CD8-positive, alpha-beta memory T cell (primary cell): Measurements from ENCODE around the gene HS3ST1. TPM values are rescaled to one million over a fixed set of nuclear protein-coding genes. Genes with fewer than 3 reads are reported as not detected.

Source experiments
- CTCF ChIA-PET: fragments of 350-600 bp; sonication (Branson Sonifier 250); formaldehyde crosslinking; loops from one replicate; lab custom pipeline; 2021; ENCODE audit warnings: antibody characterized with exemption; lab: Charles Lee
- POLR2A ChIA-PET: fragments of 350-600 bp; sonication (Branson Sonifier 250); formaldehyde crosslinking; loops from one replicate; lab custom pipeline; 2021; ENCODE audit warnings: antibody characterized with exemption; lab: Charles Lee
- DNase-seq, 5 donors: peaks; one replicate each; pipeline versions ENCODE4 v3.0.0 to v3.0.0-alpha.2; 2020 to 2022; ENCODE audit warnings: mixed read lengths in 1 of 5
- H3K27ac ChIP-seq: one replicate; pipeline ENCODE4 v1.7.0; 2013; ENCODE audit warnings: low read depth, mild to moderate bottlenecking, low read length, moderate library complexity
- H3K27me3 ChIP-seq: 2 replicates; pipeline ENCODE4 v1.7.0; 2013; ENCODE audit warnings: low read length, mild to moderate bottlenecking; ENCODE audit not compliant: insufficient read depth, poor library complexity, severe bottlenecking
- H3K36me3 ChIP-seq: 2 replicates; pipeline ENCODE4 v1.7.0; 2013; ENCODE audit warnings: mild to moderate bottlenecking, low read length, moderate library complexity; ENCODE audit not compliant: insufficient read depth
- H3K4me1 ChIP-seq: 2 replicates; pipeline ENCODE4 v1.7.0; 2013; ENCODE audit warnings: mild to moderate bottlenecking, low read length, moderate library complexity; ENCODE audit not compliant: insufficient read depth
- H3K4me3 ChIP-seq: 2 replicates; pipeline ENCODE4 v1.7.0; 2013; ENCODE audit warnings: mild to moderate bottlenecking, low read length
- H3K9me3 ChIP-seq: 2 replicates; pipeline ENCODE4 v1.7.0; 2013; ENCODE audit warnings: mild to moderate bottlenecking, low read length
- H3K27ac Mint-ChIP-seq, 8 donors: one replicate each; pipeline ENCODE4 v1.8.0; 2020 to 2021; ENCODE audit warnings: mixed read lengths in 8 of 8, mild to moderate bottlenecking in 6 of 8, inconsistent platforms in 3 of 8, moderate library complexity in 3 of 8
- H3K27me3 Mint-ChIP-seq, 2 donors: one replicate each; pipeline ENCODE4 v1.8.0; 2020 to 2021; ENCODE audit warnings: mixed read lengths in 2 of 2, mild to moderate bottlenecking in 1 of 2, moderate library complexity in 1 of 2
- H3K36me3 Mint-ChIP-seq, 3 donors: one replicate each; pipeline ENCODE4 v1.8.0; 2020 to 2021; ENCODE audit warnings: mixed read lengths in 3 of 3, inconsistent platforms in 1 of 3, mild to moderate bottlenecking in 1 of 3
- H3K4me1 Mint-ChIP-seq, 3 donors: one replicate each; pipeline ENCODE4 v1.8.0; 2020 to 2021; ENCODE audit warnings: mixed read lengths in 3 of 3, inconsistent platforms in 1 of 3, mild to moderate bottlenecking in 1 of 3
- H3K4me3 Mint-ChIP-seq, 7 donors: one replicate each; pipeline ENCODE4 v1.8.0; 2020 to 2021; ENCODE audit warnings: mixed read lengths in 7 of 7, mild to moderate bottlenecking in 6 of 7, moderate library complexity in 4 of 7, inconsistent platforms in 2 of 7
- H3K9me3 Mint-ChIP-seq, 5 donors: one replicate each; pipeline ENCODE4 v1.8.0; 2020 to 2022; ENCODE audit warnings: mixed read lengths in 5 of 5, mild to moderate bottlenecking in 3 of 5, moderate library complexity in 2 of 5, inconsistent platforms in 1 of 5
- polyA plus RNA-seq: library from polyadenylated mRNA; unstranded; fragments of 300-500 nt; fragmentation: Illumina TruSeq; gene quantifications from one replicate; pipeline ENCODE4 v1.2.3, GENCODE V29; 2021
- total RNA-seq, 2 experiments: library from RNA; stranded (reverse); gene quantifications; one replicate each; pipeline ENCODE4 v1.2.3, GENCODE V29; 2021

HS3ST1 gene
- total and polyA plus RNA-seq, 3 experiments from 2014 or later, result 0.07 to 0.35 TPM; not detected in 1

- Mint-ChIP-seq H3K36me3 (peaks cover 0 to 16% (median 0%) of the 10 kb centered on the region in 3 donors), H3K27me3 (peaks cover 0 to 4% of the 10 kb centered on the region in 2 donors), H3K4me1 (peaks cover 24 to 38% (median 34%) of the 10 kb centered on the region in 3 donors), H3K27ac (peak overlapping the region; percentile 61 to 99 (median 88)), H3K4me3 (peak overlapping the region in 1 of 7 donors; percentile 51), H3K9me3 (peaks cover 0 to 2% (median 0%) of the 10 kb centered on the region in 5 donors)
- ChIA-PET POLR2A (no interaction called here), CTCF (no interaction called here)
- Histone ChIP-seq H3K27me3 (no peaks in the 10 kb centered on the region), H3K36me3 (no peaks in the 10 kb centered on the region), H3K9me3 (no peaks in the 10 kb centered on the region), H3K4me3 (no peak overlapping the region), H3K4me1 (peaks cover 21% of the 10 kb centered on the region), H3K27ac (no peak overlapping the region)
- DNase-seq, result no peak
Observed at GRCh38 chr4:11469650-11470437, 41.1 kb upstream of the HS3ST1 start.

- Histone ChIP-seq H3K27me3 (no peaks in the 10 kb centered on the region), H3K4me3 (no peak overlapping the region), H3K27ac (no peak overlapping the region), H3K4me1 (peaks cover 21% of the 10 kb centered on the region), H3K36me3 (no peaks in the 10 kb centered on the region), H3K9me3 (no peaks in the 10 kb centered on the region)
- CTCF ChIA-PET, result no interaction called here
- peaks cover 0 to 2% (median 0%) of the 10 kb centered on the region in 5 donors for H3K9me3 Mint-ChIP-seq
- no peak overlapping the region for H3K4me3 Mint-ChIP-seq
- POLR2A ChIA-PET, result no interaction called here
- H3K36me3 Mint-ChIP-seq, result peaks cover 0 to 13% (median 0%) of the 10 kb centered on the region in 3 donors
- DNase-seq, result no peak
- H3K27ac Mint-ChIP-seq, result peak overlapping the region in 2 of 8 donors; percentile 43 to 79
- H3K4me1 Mint-ChIP-seq, result peaks cover 24 to 38% (median 34%) of the 10 kb centered on the region in 3 donors
- H3K27me3 Mint-ChIP-seq, result peaks cover 0 to 2% of the 10 kb centered on the region in 2 donors
Observed at GRCh38 chr4:11468901-11469300, 40.2 kb upstream of the HS3ST1 start.

- no peak overlapping the region for H3K27ac Mint-ChIP-seq
- Histone ChIP-seq H3K27me3 (no peaks in the 10 kb centered on the region), H3K4me1 (peaks cover 21% of the 10 kb centered on the region), H3K27ac (no peak overlapping the region), H3K9me3 (no peaks in the 10 kb centered on the region), H3K4me3 (no peak overlapping the region), H3K36me3 (no peaks in the 10 kb centered on the region)
- H3K4me3 Mint-ChIP-seq, result no peak overlapping the region
- ChIA-PET CTCF (no interaction called here), POLR2A (no interaction called here)
- H3K36me3 Mint-ChIP-seq, result peaks cover 0 to 9% (median 0%) of the 10 kb centered on the region in 3 donors
- H3K9me3 Mint-ChIP-seq, result peaks cover 0 to 2% (median 0%) of the 10 kb centered on the region in 5 donors
- DNase-seq, result no peak
- no peaks in the 10 kb centered on the region for H3K27me3 Mint-ChIP-seq
- peaks cover 24 to 33% (median 29%) of the 10 kb centered on the region in 3 donors for H3K4me1 Mint-ChIP-seq
Observed at GRCh38 chr4:11467931-11468330, 39.2 kb upstream of the HS3ST1 start.

- ChIA-PET CTCF (no interaction called here), POLR2A (no interaction called here)
- Mint-ChIP-seq H3K27me3 (peaks cover 2 to 14% of the 10 kb centered on the region in 2 donors), H3K9me3 (peaks cover 14 to 16% (median 14%) of the 10 kb centered on the region in 5 donors), H3K4me1 (no peaks in the 10 kb centered on the region), H3K36me3 (peaks cover 0 to 21% (median 0%) of the 10 kb centered on the region in 3 donors), H3K4me3 (no peak overlapping the region), H3K27ac (no peak overlapping the region)
- no peaks in the 10 kb centered on the region for H3K4me1 ChIP-seq
- no peaks in the 10 kb centered on the region for H3K36me3 ChIP-seq
- H3K4me3 ChIP-seq, result no peak overlapping the region
- H3K27ac ChIP-seq, result no peak overlapping the region
- no peak for DNase-seq
- no peaks in the 10 kb centered on the region for H3K9me3 ChIP-seq
- H3K27me3 ChIP-seq, result no peaks in the 10 kb centered on the region
Observed at GRCh38 chr4:11463707-11464106, 35.0 kb upstream of the HS3ST1 start.

GRCh38 chr4:11456401-11456800 is 27.7 kb upstream of the HS3ST1 start:
- POLR2A ChIA-PET, result no interaction called here
- no peak for DNase-seq
- peaks cover 12 to 16% (median 14%) of the 10 kb centered on the region in 5 donors for H3K9me3 Mint-ChIP-seq
- Histone ChIP-seq H3K9me3 (no peaks in the 10 kb centered on the region), H3K4me1 (no peaks in the 10 kb centered on the region), H3K4me3 (no peak overlapping the region), H3K36me3 (no peaks in the 10 kb centered on the region), H3K27me3 (no peaks in the 10 kb centered on the region), H3K27ac (no peak overlapping the region)
- no peak overlapping the region for H3K4me3 Mint-ChIP-seq
- H3K4me1 Mint-ChIP-seq, result no peaks in the 10 kb centered on the region
- CTCF ChIA-PET, result no interaction called here
- peaks cover 0 to 20% (median 0%) of the 10 kb centered on the region in 3 donors for H3K36me3 Mint-ChIP-seq
- H3K27me3 Mint-ChIP-seq, result peaks cover 4 to 14% of the 10 kb centered on the region in 2 donors
- H3K27ac Mint-ChIP-seq, result no peak overlapping the region

- ChIA-PET POLR2A (no interaction called here), CTCF (no interaction called here)
- peaks cover 5 to 19% of the 10 kb centered on the region in 2 donors for H3K27me3 Mint-ChIP-seq
- no peaks in the 10 kb centered on the region for H3K4me1 Mint-ChIP-seq
- no peak overlapping the region for H3K4me3 Mint-ChIP-seq
- DNase-seq, result no peak
- H3K9me3 Mint-ChIP-seq, result peaks cover 4 to 8% (median 7%) of the 10 kb centered on the region in 5 donors
- no peaks in the 10 kb centered on the region for H3K4me1 ChIP-seq
- H3K27me3 ChIP-seq, result no peaks in the 10 kb centered on the region
- no peak overlapping the region for H3K4me3 ChIP-seq
- peaks cover 0 to 12% (median 0%) of the 10 kb centered on the region in 3 donors for H3K36me3 Mint-ChIP-seq
- H3K36me3 ChIP-seq, result no peaks in the 10 kb centered on the region
- no peak overlapping the region for H3K27ac ChIP-seq
- no peak overlapping the region for H3K27ac Mint-ChIP-seq
- no peaks in the 10 kb centered on the region for H3K9me3 ChIP-seq
Observed at GRCh38 chr4:11455201-11455835, 26.6 kb upstream of the HS3ST1 start.

- H3K27me3 ChIP-seq, result no peaks in the 10 kb centered on the region
- H3K4me1 Mint-ChIP-seq, result no peaks in the 10 kb centered on the region
- H3K27ac ChIP-seq, result no peak overlapping the region
- ChIA-PET POLR2A (no interaction called here), CTCF (no interaction called here)
- H3K4me3 ChIP-seq, result no peak overlapping the region
- peaks cover 5 to 34% of the 10 kb centered on the region in 2 donors for H3K27me3 Mint-ChIP-seq
- DNase-seq, result no peak
- no peaks in the 10 kb centered on the region for H3K9me3 ChIP-seq
- H3K36me3 Mint-ChIP-seq, result peaks cover 0 to 5% (median 0%) of the 10 kb centered on the region in 3 donors
- H3K9me3 Mint-ChIP-seq, result peaks cover 0 to 4% (median 0%) of the 10 kb centered on the region in 5 donors
- H3K4me3 Mint-ChIP-seq, result no peak overlapping the region
- no peaks in the 10 kb centered on the region for H3K36me3 ChIP-seq
- H3K27ac Mint-ChIP-seq, result no peak overlapping the region
- H3K4me1 ChIP-seq, result no peaks in the 10 kb centered on the region
Observed at GRCh38 chr4:11451716-11452115, 23.0 kb upstream of the HS3ST1 start.

GRCh38 chr4:11446155-11446811 is 17.6 kb upstream of the HS3ST1 start:
- H3K27me3 ChIP-seq, result no peaks in the 10 kb centered on the region
- H3K27ac ChIP-seq, result no peak overlapping the region
- H3K36me3 ChIP-seq, result no peaks in the 10 kb centered on the region
- no peaks in the 10 kb centered on the region for H3K9me3 ChIP-seq
- POLR2A ChIA-PET, result no interaction called here
- no peak for DNase-seq
- H3K4me3 Mint-ChIP-seq, result no peak overlapping the region
- H3K36me3 Mint-ChIP-seq, result no peaks in the 10 kb centered on the region
- H3K27me3 Mint-ChIP-seq, result peaks cover 3 to 21% of the 10 kb centered on the region in 2 donors
- no peak overlapping the region for H3K27ac Mint-ChIP-seq
- H3K4me3 ChIP-seq, result no peak overlapping the region
- CTCF ChIA-PET, result no interaction called here
- no peaks in the 10 kb centered on the region for H3K4me1 ChIP-seq
- H3K4me1 Mint-ChIP-seq, result no peaks in the 10 kb centered on the region
- H3K9me3 Mint-ChIP-seq, result no peaks in the 10 kb centered on the region
